Activated CD4-positive, alpha-beta T cell treated with anti-CD3 and anti-CD28 coated beads, Interleukin-2, amount 50 U/mL, for 1 hour (primary cell): ENCODE measurements around the gene HSD17B10.
A peak's percentile ranks its signal among the peaks of the same experiment; 100 is the strongest.
"Not testable (repeated sequence)": the region's sequence is repeated elsewhere in the genome, so short reads cannot be mapped to it uniquely, and the experiment has no call there.

ENCODE experiments used
- DNase-seq: peaks from one replicate; pipeline ENCODE4 v3.0.0-alpha.2; 2020

HSD17B10 gene

DNA sequence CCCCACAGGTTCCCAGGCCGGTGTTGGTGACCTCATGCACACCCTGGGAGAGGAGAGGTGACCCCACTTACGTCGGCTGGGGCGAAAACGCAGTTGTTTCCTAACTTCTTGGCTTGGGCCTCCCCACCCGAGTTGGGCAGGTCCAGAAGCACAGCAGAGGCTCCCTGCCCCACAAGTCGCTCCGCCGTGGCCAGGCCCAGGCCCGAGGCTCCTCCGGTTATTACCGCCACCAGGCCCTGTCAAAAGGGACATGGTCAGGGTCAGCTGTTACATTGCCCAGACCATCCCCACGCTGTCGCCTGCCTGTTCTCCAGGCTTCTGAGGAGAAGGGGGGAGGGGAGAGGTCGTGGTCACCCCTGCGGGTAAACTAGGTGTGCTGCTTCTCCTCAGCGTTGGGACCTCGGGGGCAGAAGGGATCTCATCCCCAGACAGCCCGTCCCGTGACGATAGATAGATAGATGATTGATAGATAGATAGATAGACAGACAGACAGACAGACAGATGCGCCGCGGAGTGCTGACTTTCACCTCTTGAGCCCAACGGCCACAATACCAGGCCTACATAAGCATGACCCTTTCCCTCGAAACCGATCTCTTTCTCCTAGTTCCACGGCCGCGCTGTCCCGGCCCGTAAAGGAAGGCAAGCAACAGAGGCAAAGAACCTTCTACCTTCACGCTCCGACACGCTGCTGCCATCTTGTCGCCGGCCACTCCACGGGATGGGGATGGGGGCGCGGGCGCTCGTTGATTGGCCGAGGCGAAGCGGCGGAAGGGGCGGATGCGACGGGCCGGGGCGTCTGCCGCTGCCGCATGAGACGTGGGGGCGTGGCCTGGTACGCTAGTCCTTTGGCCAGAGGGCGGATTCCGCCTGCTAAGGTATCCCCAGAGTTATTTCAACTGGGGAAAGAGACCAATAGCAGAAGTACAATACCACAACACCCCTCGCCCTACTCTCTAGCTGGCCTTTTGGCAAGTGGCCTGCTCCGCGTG is at the start of gene HSD17B10:
Gene HSD17B10, minus strand, starts transcription at position 720 of the 989 bp plus-strand sequence. Its CDS starts 25 bp downstream, at position 695.
- peak; percentile 82 for DNase-seq

DNA sequence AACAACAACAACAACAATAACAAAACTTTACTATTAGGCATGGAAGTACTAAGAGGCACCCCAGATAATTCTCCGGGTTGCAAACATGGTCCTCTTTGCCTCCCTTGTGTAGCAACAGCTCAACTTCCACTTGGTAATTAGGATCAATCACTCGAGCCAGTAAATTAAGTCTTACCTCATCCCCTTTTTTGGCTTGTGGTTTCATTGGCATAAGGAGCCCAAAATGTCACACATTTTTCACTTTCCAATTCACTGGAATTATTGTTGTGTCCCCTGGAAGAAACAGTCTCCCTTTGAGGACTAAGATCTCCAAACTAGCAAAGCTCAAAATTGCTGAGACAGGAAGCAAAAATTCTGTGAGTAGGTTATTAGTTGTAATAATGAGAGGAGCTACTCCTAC is 49.2 kb upstream of the HSD17B10 start:
- no peak for DNase-seq

DNA sequence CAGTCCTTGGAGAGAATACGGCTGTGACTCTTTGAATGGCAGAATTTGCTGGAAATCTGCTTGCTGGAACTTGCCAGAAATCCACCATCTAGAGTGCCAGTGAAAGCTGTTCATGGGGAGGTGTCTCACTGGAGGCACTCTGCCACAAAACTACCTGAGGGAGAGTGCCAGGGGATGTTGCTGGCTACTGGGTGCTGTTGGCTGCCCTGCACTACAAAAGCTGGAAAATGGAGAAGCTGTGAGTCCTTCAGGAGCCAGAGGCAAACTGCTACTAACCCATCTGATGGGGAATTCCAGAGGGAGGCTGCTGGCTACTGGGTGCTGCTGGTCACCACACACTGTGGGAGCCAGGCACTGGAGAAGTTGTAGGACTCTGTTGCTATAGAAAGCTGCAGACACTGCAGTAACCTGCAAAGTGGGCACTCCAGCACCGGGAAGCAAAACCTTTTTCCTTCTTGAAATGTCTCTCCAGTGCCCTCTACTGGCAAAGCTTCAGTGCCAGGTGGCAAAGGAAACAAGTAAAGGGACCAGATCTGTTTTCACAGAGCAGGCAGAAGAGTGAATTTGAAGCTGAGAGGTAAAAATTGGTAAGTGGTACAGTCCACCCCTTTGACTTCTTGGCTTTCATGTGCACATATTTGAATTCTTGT is 47.8 kb upstream of the HSD17B10 start:
- DNase-seq, result peak; percentile 30

DNA sequence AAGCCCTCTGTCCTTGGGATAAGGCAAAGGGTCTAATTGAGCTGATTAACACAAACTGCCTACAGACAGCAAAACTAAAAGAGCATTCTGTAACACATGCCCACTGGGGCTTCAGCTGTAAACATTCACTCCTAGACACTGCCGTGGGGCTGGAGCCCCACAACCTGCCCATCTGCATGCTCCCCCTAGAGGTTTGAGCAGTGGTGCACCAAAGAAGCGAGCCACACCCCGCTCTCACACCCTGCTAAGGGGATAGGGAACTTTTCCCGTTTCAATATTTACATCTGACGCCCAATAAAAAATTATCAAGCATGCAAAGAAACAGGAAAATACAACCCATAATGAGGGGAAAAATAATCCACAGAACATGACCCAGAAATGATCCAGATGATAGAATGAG is 46.9 kb upstream of the HSD17B10 start:
- DNase-seq, result peak; percentile 1

DNA sequence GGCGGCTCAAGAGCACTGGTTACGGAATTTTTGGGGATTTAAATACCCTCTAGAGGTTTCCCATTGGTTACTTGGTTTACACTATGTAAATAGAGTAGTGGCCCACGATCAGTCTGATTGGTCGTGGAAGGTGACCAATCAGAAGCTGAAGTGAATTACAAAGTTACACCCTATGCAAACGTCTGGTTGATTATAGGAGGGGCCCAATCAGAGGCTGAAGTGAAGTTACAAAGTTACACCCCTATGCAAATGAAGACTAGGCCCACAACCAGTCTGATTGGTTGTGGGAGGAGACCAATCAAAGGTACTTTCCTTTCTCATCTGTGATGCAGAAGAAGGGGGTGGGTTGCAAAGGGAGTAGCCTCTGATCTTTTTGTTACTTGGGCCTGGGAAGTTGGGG is 45.1 kb upstream of the HSD17B10 start:
- no peak for DNase-seq

DNA sequence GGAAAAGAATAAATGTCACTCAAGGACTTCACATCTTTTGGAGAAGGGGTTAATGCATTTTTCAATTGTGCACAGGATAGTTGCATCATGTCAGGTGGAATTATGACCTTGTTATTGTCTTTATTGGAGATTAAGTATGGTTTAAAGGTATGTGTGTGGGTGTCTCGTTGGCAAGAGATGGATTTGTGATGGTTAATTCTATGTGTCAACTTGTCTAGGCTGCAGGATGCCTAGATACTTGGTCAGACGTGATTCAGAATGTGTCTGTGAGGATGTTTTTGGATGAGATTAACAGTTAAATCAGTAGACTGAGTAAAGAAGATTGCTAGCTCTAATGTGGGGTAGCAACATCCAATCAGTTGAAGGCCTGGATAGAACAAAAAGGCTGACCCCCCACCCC is 42.2 kb upstream of the HSD17B10 start:
- no peak for DNase-seq

DNA sequence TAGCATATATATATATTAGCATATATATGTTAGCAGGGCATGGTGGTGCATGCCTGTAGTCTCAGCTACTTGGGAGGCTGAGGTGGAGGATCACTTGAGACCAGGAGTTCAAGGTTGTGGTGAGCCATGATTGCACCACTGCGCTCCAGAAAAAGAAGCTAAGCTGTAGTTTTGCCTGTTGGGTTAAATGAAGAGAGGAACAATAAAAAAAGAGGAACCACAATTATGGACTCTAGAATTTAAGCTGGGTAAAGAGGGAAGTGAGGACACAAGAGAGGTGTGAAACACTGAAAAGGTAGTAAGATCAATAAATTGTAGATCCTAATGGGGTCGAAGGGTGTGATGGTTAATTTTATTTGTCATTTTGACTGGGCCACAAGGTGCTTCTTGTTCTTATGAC is 40.5 kb upstream of the HSD17B10 start:
- no peak for DNase-seq

DNA sequence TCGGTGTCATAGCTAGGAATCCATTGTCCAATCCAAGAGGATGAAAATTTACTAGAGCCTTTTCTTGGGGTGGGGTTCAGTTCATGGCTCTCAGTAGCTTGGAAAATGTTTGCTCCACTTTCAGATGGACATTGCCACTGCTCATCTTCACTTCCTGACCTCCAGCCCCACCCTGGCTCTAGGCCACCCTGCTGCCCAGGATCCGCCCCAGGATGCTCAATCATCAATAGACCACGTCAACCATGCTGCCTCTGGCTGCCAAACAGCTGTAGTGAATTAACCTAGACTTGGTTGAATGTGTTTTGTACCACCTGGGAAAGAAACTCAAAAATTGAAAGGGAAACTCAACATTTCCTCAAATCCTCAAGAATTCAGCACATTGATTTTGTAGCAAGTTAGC is 37.2 kb upstream of the HSD17B10 start:
- no peak for DNase-seq

DNA sequence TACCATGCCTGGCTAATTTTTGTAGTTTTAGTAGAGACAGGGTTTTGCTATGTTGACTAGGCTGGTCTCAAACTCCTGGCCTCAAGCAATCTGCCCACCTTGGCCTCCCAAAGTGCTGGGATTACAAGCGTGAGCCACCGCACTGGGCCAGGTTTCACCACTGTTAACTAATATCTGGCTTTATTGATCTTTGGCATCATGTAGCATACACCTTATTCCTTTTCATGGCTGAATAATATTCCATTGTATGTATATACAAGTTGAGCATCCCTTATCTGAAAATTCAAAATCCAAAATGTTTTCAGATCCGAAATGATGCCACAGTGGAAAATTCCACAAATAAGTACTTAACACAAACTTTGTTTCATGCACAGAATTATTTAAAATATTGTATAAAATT is 34.5 kb upstream of the HSD17B10 start:
- not testable (repeated sequence) for DNase-seq

DNA sequence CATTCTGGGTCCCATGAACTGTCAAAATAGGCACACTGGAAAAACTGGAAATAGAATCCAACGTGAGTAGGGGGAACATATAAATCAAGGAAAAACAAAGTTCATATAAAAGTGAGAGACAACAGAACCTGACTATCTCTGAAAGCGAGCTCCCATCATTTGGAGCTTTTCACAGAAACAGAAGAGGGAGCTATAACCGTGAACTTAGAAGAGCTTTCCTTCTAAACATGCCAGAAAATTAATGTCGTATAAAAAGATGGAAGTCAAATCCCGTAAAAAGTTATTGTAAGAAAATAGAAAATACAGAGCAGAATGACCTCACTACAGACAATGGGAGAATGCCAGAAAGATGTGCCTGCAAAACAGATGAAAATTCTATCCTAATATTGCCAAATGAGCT is 23.9 kb upstream of the HSD17B10 start:
- no peak for DNase-seq

DNA sequence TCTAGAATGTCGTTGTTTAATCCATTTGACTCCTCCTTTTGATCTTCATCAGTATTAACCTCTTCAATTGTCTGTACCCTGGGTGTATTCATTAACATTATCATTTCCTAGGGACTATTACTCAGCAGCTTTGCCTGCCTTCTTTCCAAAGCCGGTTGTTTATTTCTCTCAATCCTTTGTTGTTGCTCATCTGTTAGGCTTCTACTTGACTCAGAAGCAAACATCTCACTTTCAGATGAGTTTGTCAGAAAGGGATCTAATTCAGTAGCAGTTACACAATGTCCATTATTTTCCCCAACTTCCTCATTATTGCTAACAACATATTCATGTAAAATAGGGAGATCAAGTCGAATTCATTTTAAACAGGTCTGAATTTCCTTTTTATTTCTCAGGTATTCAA is 22.1 kb upstream of the HSD17B10 start:
- no peak for DNase-seq

DNA sequence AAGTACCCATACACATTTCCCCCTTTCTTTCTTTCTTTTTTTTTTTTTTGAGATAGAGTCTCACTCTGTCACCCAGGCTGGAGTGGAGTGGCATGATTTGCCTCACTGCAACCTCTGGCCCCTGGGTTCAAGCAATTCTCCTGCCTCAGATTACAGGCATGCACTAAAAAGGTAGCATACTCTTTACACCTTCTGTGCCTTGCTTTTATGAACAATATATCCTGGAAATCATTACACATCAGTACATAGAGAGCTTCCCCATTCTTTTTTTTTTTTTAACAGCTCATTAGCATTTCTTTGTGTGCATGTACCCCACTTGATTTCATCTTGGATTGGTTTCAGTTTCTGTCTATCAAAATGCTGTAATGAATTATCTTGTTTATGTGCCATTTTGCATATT is 18.6 kb upstream of the HSD17B10 start:
- DNase-seq, result no peak

DNA sequence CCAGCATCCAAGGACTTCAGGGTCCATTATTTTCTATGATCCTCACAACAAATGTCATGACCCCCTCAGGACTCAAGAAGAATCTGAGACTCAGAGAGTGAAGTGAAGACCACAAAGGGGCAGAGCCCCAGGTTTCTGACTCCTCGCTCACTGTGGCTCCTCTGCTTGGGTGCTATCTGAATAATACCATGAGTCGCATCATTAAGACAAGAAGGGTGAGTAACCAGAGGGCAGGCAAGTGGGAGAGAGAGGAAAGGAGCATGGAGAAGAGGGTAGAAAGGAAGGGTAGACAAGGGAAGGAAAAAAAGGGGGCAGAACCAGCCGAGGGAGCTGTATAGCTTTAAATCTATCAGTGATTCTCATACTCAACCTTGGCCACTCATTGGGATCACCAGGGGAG is 15.5 kb upstream of the HSD17B10 start:
- no peak for DNase-seq

DNA sequence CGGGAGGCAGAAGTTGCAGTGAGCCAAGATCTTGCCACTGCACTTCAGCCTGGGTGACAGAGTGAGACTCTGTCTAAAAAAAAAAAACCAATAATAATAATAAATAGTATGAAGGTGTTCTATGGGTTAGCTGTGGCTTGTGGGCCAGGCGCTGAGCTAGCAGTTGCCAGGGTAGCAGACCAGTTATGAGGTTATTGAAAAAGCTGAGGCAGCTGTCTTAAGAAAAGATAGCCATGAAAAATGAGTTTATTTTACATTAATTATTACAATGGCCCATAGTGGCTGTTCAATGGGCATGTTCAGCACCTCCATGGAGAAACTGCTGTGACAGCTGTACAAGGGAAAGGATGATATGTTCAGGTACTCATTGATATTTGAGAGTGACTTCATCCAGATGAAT is 13.3 kb upstream of the HSD17B10 start:
- DNase-seq, result no peak

DNA sequence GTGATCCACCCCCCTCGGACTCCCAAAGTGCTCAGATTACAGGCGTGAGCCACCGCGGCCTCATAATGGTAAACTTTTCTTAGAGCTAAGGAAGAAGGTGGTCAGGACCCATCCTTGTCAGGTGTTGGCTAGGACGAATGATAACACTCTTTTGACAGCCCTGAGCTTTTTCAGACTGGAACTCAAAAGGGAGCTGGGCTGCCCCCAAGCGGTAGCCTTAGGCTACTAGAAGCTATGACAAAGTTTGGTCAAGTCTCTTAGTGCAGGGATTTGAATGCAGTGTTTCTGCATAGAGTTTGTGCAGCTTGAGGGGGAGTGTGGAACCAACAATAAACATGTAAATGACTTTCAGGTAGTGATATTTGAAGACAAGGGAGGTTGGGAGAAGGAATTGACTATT is 11.8 kb upstream of the HSD17B10 start:
- DNase-seq, result peak; percentile 43

DNA sequence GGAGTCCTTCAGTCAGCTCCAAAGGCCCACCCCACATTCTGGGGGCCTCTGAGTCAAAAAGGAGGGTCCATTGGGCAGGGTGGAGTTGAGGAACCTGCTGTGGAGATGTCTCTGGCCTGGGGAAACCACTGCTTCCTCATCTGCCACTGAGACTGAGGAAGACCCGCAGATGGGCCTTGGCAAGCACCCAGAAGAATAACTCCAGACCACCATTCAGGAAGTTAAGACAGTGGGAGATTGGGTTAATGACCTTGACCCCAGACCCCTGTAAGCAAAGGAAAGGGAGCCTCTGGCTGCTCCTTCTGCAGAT is 8.1 kb upstream of the HSD17B10 start:
- DNase-seq, result no peak

DNA sequence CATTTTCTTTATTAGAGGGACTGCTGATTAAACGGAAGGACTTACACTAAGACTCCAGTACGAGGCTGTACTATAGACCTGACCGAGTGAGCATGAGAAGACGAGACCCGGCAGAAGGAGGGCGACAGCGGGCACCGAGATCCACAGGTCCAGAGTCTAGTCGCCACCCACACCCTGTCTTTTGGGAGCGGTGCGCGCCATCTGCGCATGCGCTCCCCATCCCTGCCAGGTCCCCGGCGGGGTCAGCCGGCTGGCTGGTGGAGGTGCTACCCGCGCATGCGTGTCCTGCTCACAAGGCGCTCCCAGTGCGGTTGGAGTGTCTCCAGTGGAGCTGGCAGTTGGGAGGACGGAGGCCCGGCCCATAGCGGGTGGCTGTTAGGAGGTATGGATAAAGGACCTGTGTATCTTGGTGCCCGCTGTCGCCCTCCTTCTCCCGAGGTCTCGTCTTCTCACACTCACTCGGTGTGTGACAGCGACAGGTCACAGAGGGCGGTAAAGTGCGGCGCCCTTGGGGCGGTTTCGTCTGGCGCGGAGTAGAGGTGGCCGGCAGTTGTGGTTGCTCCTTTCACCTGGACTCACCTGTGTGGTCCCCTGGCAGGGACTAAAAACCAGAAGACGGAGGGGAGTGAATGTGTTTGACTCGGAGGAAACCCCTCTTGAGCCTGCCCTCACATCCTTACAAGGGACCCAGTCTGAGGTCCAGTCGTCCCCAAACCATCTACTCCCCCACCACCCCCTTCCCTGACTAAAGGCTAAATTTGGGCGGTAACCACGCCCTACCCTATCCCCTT is 7.6 kb upstream of the HSD17B10 start:
- DNase-seq, result peak; percentile 61

DNA sequence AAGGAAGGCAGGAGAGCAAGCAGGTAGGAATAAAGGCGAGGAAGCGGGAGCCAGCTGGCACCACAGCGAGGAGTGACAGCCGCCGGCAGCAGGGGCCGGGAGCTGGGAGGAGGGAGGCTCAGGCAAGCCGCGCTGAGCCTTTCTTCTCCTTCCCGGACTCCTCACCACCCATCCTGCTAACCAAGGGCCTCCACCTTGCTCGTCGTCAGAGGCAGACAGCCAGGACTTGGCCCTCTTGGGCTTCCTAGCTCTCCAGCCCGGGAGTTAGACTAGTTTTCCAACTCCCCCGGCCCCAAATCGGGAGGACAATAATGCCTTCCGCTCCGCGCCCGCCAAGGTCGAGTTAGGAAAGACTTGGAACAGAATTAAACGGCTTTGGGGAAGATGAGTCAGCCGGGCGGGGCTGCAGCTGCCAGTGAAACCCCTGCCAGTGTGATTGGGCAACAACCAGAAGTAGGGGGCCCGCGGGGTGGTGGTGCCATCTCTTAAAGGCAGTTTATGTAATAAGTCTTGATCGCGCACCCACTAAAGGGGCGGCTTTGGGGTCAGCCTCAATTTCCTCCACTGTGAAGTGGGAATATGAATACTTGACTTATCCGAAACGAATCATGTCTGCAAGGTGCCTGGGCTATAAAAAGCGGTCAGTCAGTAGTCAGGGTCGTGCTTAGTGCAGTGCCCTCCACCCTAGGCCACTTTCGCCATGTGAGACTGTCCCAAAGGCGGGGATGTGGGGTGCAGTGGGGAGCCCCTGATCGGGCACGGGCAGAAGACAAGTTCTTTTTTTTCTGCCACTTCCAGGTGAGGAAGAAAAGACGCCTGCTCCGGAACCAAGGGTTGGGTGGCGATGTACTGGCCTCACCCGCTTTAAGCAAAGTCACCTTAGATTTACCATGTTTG is 6.7 kb upstream of the HSD17B10 start:
- no peak for DNase-seq

DNA sequence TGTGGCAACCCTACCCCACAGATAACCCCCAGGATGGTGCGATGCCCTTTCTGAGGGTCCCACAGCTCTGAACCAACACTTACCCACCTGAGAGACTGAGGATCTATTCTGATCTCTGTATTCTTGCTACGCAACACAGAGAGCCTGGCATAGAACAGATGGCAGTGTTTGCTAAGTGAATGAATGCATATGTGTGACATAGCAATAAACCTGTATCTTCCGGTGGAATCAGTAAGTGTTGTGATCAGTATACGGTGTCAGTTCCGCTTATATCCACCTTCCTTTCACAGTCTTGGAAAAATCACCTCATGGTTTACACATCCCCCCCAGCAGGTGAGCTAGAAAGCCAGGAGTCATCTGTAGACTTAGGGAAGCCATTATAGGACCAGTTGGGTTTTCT is 5.9 kb upstream of the HSD17B10 start:
- no peak for DNase-seq

DNA sequence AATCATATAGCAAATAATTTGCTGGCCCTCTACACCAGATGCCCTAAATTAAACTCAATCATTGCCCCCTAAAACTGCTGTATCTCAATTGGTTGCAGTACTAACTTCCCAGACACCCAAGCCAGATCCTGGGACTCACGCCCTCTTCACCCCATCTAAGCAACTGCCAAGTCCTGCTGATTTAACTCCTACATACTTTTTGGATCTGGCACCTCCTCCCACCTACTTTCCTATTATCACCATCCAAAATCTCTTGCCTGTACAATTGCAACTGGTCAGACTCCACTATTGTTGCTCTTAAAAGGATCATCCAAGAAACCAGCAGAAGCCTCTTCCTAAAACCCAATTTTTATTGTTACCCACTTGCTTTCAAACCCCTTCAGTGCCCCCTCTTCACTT is 4.7 kb upstream of the HSD17B10 start:
- no peak for DNase-seq

DNA sequence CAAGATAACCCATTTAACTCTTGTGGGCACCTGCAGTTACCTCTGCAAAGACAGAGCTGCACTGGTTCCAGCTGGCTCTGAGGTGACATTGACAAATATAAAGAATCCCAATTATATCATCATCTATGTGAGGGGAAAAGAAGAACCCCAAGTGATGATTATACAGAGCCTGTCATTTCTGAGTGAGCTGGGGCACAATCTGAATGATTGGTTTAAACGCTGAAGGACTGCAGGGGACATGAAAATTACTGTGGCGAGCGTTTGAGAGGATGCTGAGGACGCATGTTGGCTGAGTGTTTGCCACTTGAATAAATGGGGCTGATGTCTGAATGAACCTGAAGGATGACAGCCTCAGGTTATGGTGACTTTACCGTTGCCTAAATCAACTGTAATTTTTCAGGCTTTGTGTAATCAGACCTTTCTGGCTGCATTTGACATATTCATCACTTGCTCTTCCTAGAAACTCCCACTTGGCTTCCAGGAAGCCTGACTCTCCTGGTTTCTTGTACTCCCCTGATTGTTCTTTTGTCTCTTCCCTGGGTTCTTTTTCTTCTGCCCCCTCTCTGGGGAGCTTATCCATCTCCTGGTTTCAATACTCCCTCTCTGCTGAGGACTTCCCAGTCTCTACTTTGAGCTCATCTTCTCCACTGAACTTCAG is 4.1 kb upstream of the HSD17B10 start:
- DNase-seq, result no peak

DNA sequence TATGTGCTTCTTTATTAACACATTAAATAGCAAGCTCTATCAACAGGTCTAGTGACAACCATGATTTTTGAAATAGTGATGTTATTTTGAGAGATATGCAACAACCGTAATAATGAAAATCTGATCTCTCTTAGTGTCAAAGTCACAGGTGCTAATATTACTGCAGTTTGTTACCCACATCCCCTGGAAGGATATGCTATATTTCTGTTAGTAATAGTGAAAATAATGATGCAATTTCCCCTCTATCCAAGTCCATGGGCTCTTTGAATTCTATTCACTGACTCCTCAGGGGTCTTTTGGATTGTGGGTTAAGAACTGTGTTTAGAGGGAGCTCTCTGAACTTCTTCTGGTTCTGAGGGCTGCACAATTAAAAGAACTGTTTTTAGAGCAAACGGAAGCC is 3.0 kb upstream of the HSD17B10 start:
- DNase-seq, result no peak
